HG03575 (cell line): ENCODE data around the gene FAM24B.

ENCODE experiments used
- ATAC-seq: cut with Tn5 transposase; IDR thresholded peaks from one replicate; pipeline ENCODE4 v1.9.1; 2021; ENCODE audit not compliant: unreplicated experiment, insufficient number of reproducible peaks, low FRiP score; ENCODE audit errors: extremely low read depth

The FAM24B gene

DNA sequence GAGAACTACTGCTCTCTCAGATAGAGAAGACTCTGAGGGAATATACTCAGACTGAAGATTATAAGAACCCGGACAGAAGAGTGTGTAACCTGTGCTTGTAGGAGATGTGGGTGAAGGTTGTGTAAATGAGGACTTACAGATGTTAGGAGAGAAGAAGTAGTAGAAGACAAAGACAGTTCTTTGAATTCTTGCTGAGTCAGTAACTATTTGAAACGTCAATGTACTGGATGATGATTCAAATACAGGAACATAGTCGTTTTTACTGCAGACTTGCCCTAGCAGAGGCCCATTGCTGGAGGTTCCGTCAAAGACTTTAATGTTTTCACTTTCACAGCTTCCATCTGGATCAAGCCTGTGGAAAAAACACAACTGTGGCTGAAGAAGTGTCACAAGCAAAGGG lies 40.5 kb downstream of the FAM24B start:
- ATAC-seq: no peak

GRCh38 chr10:122835908-122836307 lies 43.5 kb downstream of the FAM24B start:
- no peak for ATAC-seq

GRCh38 chr10:122830965-122831353 lies 48.4 kb downstream of the FAM24B start:
- ATAC-seq: no peak

- no peak for ATAC-seq
These were observed 49.0 kb downstream of the FAM24B start for GRCh38 chr10:122830273-122830964.

GRCh38 chr10:122829454-122829853 lies 49.9 kb downstream of the FAM24B start:
- no peak for ATAC-seq

- no peak for ATAC-seq
These were observed 50.6 kb downstream of the FAM24B start for GRCh38 chr10:122828716-122829255.

- no peak for ATAC-seq
These were observed 52.1 kb downstream of the FAM24B start for GRCh38 chr10:122827302-122827701.

DNA sequence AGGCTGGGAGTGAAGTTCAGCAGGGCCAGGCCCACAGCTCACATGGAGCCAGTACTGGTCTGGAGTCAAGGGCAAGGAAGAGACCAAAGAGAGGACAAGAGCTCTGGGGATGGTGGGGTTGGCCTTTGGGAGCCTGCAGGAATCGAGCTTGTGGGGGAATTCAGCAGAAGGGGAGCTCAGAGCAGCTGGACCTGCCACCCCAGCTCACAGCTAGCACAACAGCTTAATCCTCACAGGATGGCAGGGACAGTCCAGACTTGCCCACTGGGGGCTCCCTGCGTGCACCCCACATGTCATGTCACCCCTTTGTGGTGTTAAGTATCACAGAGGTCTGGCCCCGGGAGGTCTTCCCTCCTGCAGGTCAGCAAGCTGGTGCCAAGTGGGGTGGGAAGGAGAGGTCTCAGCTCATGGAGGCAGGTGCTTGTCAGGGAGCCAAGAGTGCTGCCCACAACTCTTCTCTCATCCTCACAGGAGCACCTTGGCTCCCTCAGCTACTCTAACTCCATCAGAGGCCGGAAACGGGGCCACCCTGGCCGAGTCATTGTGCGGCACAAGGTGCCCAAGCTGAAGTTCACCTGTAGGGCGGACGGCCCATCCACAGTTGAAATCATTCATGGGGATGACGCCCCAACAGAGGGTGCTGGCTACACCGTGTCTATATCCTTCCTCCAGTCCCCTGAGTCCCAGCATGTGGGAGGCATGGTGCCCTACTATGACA lies 56.2 kb downstream of the FAM24B start:
- ATAC-seq: no peak

DNA sequence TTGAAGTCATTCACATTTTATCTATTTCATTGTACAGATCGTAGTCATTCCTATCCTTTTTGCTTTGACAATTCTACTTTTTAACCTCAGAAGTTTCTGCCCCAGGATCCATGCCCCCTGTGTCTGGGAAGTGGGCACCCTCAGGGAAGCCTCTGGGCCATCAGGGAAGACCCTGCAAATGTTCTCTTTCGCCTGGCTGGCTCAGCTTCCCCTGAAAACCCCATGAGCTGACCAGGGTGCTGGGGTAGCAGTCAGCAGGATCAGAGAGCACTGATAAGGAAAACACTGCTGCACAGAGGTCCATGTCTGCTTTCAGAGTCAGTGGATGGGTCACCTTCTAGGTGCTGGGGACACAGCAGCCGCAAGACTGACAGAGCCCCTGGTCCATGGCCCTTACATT lies 57.6 kb downstream of the FAM24B start:
- ATAC-seq: no peak

- no peak for ATAC-seq
These were observed 63.9 kb downstream of the FAM24B start for GRCh38 chr10:122815458-122815857.

DNA sequence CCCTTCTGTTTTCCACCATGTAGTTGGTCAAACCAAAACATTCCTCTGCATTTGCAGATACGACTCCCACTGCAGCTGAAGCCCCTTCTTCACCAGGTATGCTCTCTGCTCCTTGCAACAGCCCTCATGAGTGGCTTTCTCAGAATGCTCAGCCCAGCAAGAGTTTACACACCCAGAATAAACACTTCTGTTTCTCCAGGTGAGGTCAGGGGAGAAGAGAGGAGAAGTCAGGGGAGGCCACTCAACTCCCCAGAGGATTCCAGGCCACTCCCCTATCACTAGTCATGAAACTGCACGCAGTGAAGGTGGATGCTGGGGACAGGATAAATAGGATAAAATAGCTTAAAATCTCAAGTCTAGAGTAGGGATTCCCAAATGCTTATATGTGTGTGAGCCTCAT lies 64.9 kb downstream of the FAM24B start:
- no peak for ATAC-seq

GRCh38 chr10:122812751-122813150 lies 66.6 kb downstream of the FAM24B start:
- ATAC-seq: no peak

- no peak for ATAC-seq
These were observed 77.1 kb downstream of the FAM24B start for GRCh38 chr10:122802282-122802681.
